Measurements from ENCODE around the gene PHLDB1. TPM values are rescaled to one million over a fixed set of nuclear protein-coding genes. Genes with fewer than 3 reads are reported as not detected.
A peak's percentile ranks its signal among the peaks of the same experiment; 100 is the strongest.
"Not testable (repeated sequence)": the region's sequence is repeated elsewhere in the genome, so short reads cannot be mapped to it uniquely, and the experiment has no call there.

Gene PHLDB1
- total RNA-seq, 1 donor from 2014 or later = 47.8 TPM

- no peak for DNase-seq
Observed at GRCh38 chr11:118606157-118606843, 1.1 kb upstream of the PHLDB1 start.

- DNase-seq = no peak
Observed at GRCh38 chr11:118606844-118607228, 579 bp upstream of the PHLDB1 start.

- peak; percentile 73 for DNase-seq
Observed at GRCh38 chr11:118608360-118609227, 1.2 kb downstream of the PHLDB1 start.

GRCh38 chr11:118609380-118610224 is 2.2 kb downstream of the PHLDB1 start:
- peak; percentile 51 for DNase-seq

- peak; percentile 30 for DNase-seq
Observed at GRCh38 chr11:118610225-118610772, 2.9 kb downstream of the PHLDB1 start.

GRCh38 chr11:118610773-118611432 is 3.5 kb downstream of the PHLDB1 start:
- DNase-seq = peak; percentile 89

- not testable (repeated sequence) for DNase-seq
Observed at GRCh38 chr11:118611433-118611795, 4.0 kb downstream of the PHLDB1 start.

GRCh38 chr11:118612378-118612777 is 5.0 kb downstream of the PHLDB1 start:
- DNase-seq = peak; percentile 94

- no peak for DNase-seq
Observed at GRCh38 chr11:118614511-118614910, 7.1 kb downstream of the PHLDB1 start.

GRCh38 chr11:118615282-118615975 is 8.0 kb downstream of the PHLDB1 start:
- DNase-seq = no peak

- no peak for DNase-seq
Observed at GRCh38 chr11:118615976-118616371, 8.6 kb downstream of the PHLDB1 start.

GRCh38 chr11:118618115-118618990 is 10.9 kb downstream of the PHLDB1 start:
- peak; percentile 83 for DNase-seq

GRCh38 chr11:118618991-118619375 is 11.6 kb downstream of the PHLDB1 start:
- DNase-seq = peak; percentile 48

GRCh38 chr11:118619444-118620197 is 12.2 kb downstream of the PHLDB1 start:
- DNase-seq = peak; percentile 97

GRCh38 chr11:118620529-118621070 is 13.2 kb downstream of the PHLDB1 start:
- peak; percentile 36 for DNase-seq

- DNase-seq = peak; percentile 80
Observed at GRCh38 chr11:118621071-118621783, 13.8 kb downstream of the PHLDB1 start.

GRCh38 chr11:118621784-118622375 is 14.5 kb downstream of the PHLDB1 start:
- DNase-seq = peak; percentile 28

Data from dermis blood vessel endothelial cell (primary cell).